Astrocyte (in vitro differentiated cells and primary cell): ENCODE results near the gene PRKX. TPM values are rescaled to one million over a fixed set of nuclear protein-coding genes. Genes with fewer than 3 reads are reported as not detected.
"Not testable (repeated sequence)": the region's sequence is repeated elsewhere in the genome, so short reads cannot be mapped to it uniquely, and the experiment has no call there.

Experiments used
- DNase-seq: peaks from one replicate; pipeline ENCODE4 v3.0.0-alpha.2; 2010; ENCODE audit warnings: low read depth
- FAIRE-seq: peaks from 2 replicates; lab custom pipeline; 2011; peaks lifted over from hg19 to GRCh38; lab: Jason Lieb, UNC
- H2AFZ ChIP-seq: 2 replicates; pipeline ENCODE4 v1.6.0; 2012; ENCODE audit warnings: low read depth, low read length, inconsistent platforms
- H3K27ac ChIP-seq: 2 replicates; pipeline ENCODE4 v1.5.1; 2011; ENCODE audit warnings: low read depth, low read length, inconsistent platforms
- H3K27me3 ChIP-seq: 2 replicates; pipeline ENCODE4 v1.6.0; 2011; ENCODE audit warnings: low read length, inconsistent platforms; ENCODE audit not compliant: insufficient read depth
- H3K36me3 ChIP-seq: 2 replicates; pipeline ENCODE4 v1.5.1; 2011; ENCODE audit warnings: low read length, inconsistent platforms; ENCODE audit not compliant: insufficient read depth
- H3K4me1 ChIP-seq: 2 replicates; pipeline ENCODE4 v1.5.1; 2011; ENCODE audit warnings: low read length, inconsistent platforms; ENCODE audit not compliant: insufficient read depth
- H3K4me2 ChIP-seq: 2 replicates; pipeline ENCODE4 v1.6.0; 2012; ENCODE audit warnings: low read length, inconsistent platforms
- H3K4me3 ChIP-seq: 2 replicates; pipeline ENCODE4 v1.5.1; 2011; ENCODE audit warnings: low read depth, mild to moderate bottlenecking, low read length, inconsistent platforms; ENCODE audit not compliant: insufficient read depth
- H3K79me2 ChIP-seq: 2 replicates; pipeline ENCODE4 v1.6.0; 2012; ENCODE audit warnings: mild to moderate bottlenecking, low read length, inconsistent platforms; ENCODE audit not compliant: insufficient read depth
- H3K9ac ChIP-seq: 2 replicates; pipeline ENCODE4 v1.6.0; 2012; ENCODE audit warnings: mild to moderate bottlenecking, low read length, inconsistent platforms
- H3K9me3 ChIP-seq: 2 replicates; pipeline ENCODE4 v1.5.1; 2012; ENCODE audit warnings: low read depth, mild to moderate bottlenecking, low read length, inconsistent platforms; ENCODE audit not compliant: insufficient read depth
- H4K20me1 ChIP-seq: 2 replicates; pipeline ENCODE4 v1.6.0; 2012; ENCODE audit warnings: low read length, inconsistent platforms; ENCODE audit not compliant: insufficient read depth
- H3K27ac Mint-ChIP-seq: one replicate; pipeline ENCODE4 v1.8.0; 2021; ENCODE audit warnings: mild to moderate bottlenecking, mixed read lengths; ENCODE audit not compliant: unreplicated experiment
- H3K27me3 Mint-ChIP-seq: one replicate; pipeline ENCODE4 v1.8.0; 2021; ENCODE audit warnings: low read depth, mixed read lengths; ENCODE audit not compliant: unreplicated experiment
- H3K36me3 Mint-ChIP-seq: one replicate; pipeline ENCODE4 v1.8.0; 2021; ENCODE audit warnings: low read depth, mixed read lengths; ENCODE audit not compliant: unreplicated experiment
- H3K4me1 Mint-ChIP-seq: one replicate; pipeline ENCODE4 v1.8.0; 2021; ENCODE audit warnings: low read depth, mixed read lengths; ENCODE audit not compliant: unreplicated experiment
- H3K4me3 Mint-ChIP-seq: one replicate; pipeline ENCODE4 v1.8.0; 2021; ENCODE audit warnings: mild to moderate bottlenecking, moderate library complexity, mixed read lengths; ENCODE audit not compliant: unreplicated experiment
- H3K9me3 Mint-ChIP-seq: one replicate; pipeline ENCODE4 v1.8.0; 2021; ENCODE audit warnings: mild to moderate bottlenecking, mixed read lengths; ENCODE audit not compliant: unreplicated experiment
- CTCF ChIP-seq: IDR thresholded peaks from 2 replicates; pipeline ENCODE4 v1.5.1; 2011; ENCODE audit warnings: low read depth, mild to moderate bottlenecking, inconsistent platforms, low read length, moderate library complexity; ENCODE audit not compliant: insufficient read depth
- EZH2 ChIP-seq: IDR thresholded peaks from 2 replicates; pipeline ENCODE4 v1.6.1; 2012; ENCODE audit warnings: mild to moderate bottlenecking, low read length, inconsistent platforms; ENCODE audit not compliant: insufficient read depth
- total RNA-seq: library from RNA; stranded (reverse); gene quantifications from 2 replicates; pipeline ENCODE4 v1.2.1, GENCODE V29; 2021

Gene PRKX
- total RNA-seq, 1 donor from 2014 or later, result 27.3 TPM

GRCh38 chrX:3702095-3702494 is 11.4 kb downstream of the PRKX start:
- H3K9me3 ChIP-seq, H3K9me3 Mint-ChIP-seq, H3K4me3 Mint-ChIP-seq, H3K27me3 Mint-ChIP-seq, H3K79me2 ChIP-seq, H3K27ac ChIP-seq, H3K27me3 ChIP-seq, H3K4me2 ChIP-seq, H3K9ac ChIP-seq, H3K36me3 Mint-ChIP-seq, H2AFZ ChIP-seq, H3K27ac Mint-ChIP-seq, H3K36me3 ChIP-seq, H3K4me3 ChIP-seq, DNase-seq: not testable (repeated sequence)
- Histone ChIP-seq H4K20me1 (peaks cover 13% of the 10 kb centered on the region), H3K4me1 (peaks cover 11% of the 10 kb centered on the region)
- H3K4me1 Mint-ChIP-seq, result peaks cover 13% of the 10 kb centered on the region
- FAIRE-seq, result peak; percentile 72

GRCh38 chrX:3701445-3701928 is 12.0 kb downstream of the PRKX start:
- not testable (repeated sequence) for H3K27ac ChIP-seq, H3K9me3 ChIP-seq, H3K9me3 Mint-ChIP-seq, H3K79me2 ChIP-seq, H3K27me3 Mint-ChIP-seq, H3K36me3 Mint-ChIP-seq, H3K27me3 ChIP-seq, DNase-seq, H3K27ac Mint-ChIP-seq, H3K4me3 ChIP-seq, H3K4me2 ChIP-seq, H3K4me3 Mint-ChIP-seq, H2AFZ ChIP-seq, H3K36me3 ChIP-seq, H3K9ac ChIP-seq
- Histone ChIP-seq H3K4me1 (peaks cover 11% of the 10 kb centered on the region), H4K20me1 (peaks cover 19% of the 10 kb centered on the region)
- peak; percentile 63 for FAIRE-seq
- H3K4me1 Mint-ChIP-seq, result peaks cover 13% of the 10 kb centered on the region

GRCh38 chrX:3699821-3700381 is 13.5 kb downstream of the PRKX start:
- Mint-ChIP-seq H3K9me3 (no peaks in the 10 kb centered on the region), H3K4me3 (no peak overlapping the region), H3K27me3 (no peaks in the 10 kb centered on the region), H3K27ac (no peak overlapping the region), H3K36me3 (peaks cover 2% of the 10 kb centered on the region), H3K4me1 (peaks cover 13% of the 10 kb centered on the region)
- no peak for DNase-seq
- H3K9me3 ChIP-seq, result no peaks in the 10 kb centered on the region
- no peak overlapping the region for H2AFZ ChIP-seq
- H4K20me1 ChIP-seq, result peaks cover 28% of the 10 kb centered on the region
- no peak for TF ChIP-seq CTCF
- no peak for TF ChIP-seq EZH2
- FAIRE-seq, result peak; percentile 83
- peak overlapping the region; percentile 58 for H3K4me2 ChIP-seq
- H3K27me3 ChIP-seq, result no peaks in the 10 kb centered on the region
- no peak overlapping the region for H3K9ac ChIP-seq
- no peaks in the 10 kb centered on the region for H3K36me3 ChIP-seq
- H3K27ac ChIP-seq, result no peak overlapping the region
- H3K4me3 ChIP-seq, result no peak overlapping the region
- H3K4me1 ChIP-seq, result peaks cover 11% of the 10 kb centered on the region
- H3K79me2 ChIP-seq, result peaks cover 14% of the 10 kb centered on the region
